Thyroid gland (tissue), 4 donors: ENCODE data around the gene CBFA2T3.

Experiments
- CTCF ChIP-seq, 6 experiments: fragments of 200-600 bp in 3 of 6; fragments of 450-650 bp in 3 of 6; sonication (generic) in 3 of 6; IDR thresholded peaks; one replicate each; pipeline ENCODE4 v1.5.1; 2016 to 2019; ENCODE audit warnings: antibody characterized with exemption in 6 of 6, mild to moderate bottlenecking in 2 of 6, inconsistent platforms in 1 of 6, moderate library complexity in 1 of 6
- POLR2A ChIP-seq, 2 donors: fragments of 450-650 bp; IDR thresholded peaks; one replicate each; pipeline ENCODE4 v1.6.1; 2017; ENCODE audit warnings: antibody characterized with exemption in 2 of 2, mild to moderate bottlenecking in 2 of 2, moderate library complexity in 1 of 2

- TF ChIP-seq CTCF (IDR thresholded peaks at IDR 0.05) (no peak), POLR2A (IDR thresholded peaks at IDR 0.05) (no peak)
Observed at GRCh38 chr16:88833086-88833485, 143.9 kb downstream of the CBFA2T3 start.
